ENCODE data around the gene SRRM2. TPM values are rescaled to one million over a fixed set of nuclear protein-coding genes. Genes with fewer than 3 reads are reported as not detected.
A peak's percentile ranks its signal among the peaks of the same experiment; 100 is the strongest.

The SRRM2 gene
- total RNA-seq, 2 donors from 2014 or later = 569 to 1,109 TPM

GRCh38 chr16:2776500-2777139, 24.2 kb downstream of the SRRM2 start:
- Mint-ChIP-seq H3K4me1 (ENCODE audit: low read depth in 2 of 2) (peaks cover 27 to 34% of the 10 kb centered on the region in 2 donors), H3K27ac (peak overlapping the region; percentile 93 to 94)
- ATAC-seq = peak; percentile 65 to 71

GRCh38 chr16:2777231-2777902, 24.9 kb downstream of the SRRM2 start, which contains the start of gene ELOB:
TSS of gene ELOB (minus strand) at chr16:2777280. CDS start at chr16:2777239, 41 bp downstream.
- ATAC-seq (peak; percentile 96 to 97), DNase-seq (ENCODE audit: low spot score) (peak; percentile 93)
- Mint-ChIP-seq H3K4me1 (ENCODE audit: low read depth in 2 of 2) (peaks cover 23 to 30% of the 10 kb centered on the region in 2 donors), H3K36me3 (peaks cover 6% of the 10 kb centered on the region), H3K27ac (peak within 1 kb of the TSS; percentile 93 to 94), H3K27me3 (no peaks in the 10 kb centered on the region), H3K4me3 (peak within 1 kb of the TSS; percentile 91), H3K9me3 (no peaks in the 10 kb centered on the region)

More at GRCh38 chr16:2776500-2777139, 24.2 kb downstream of the SRRM2 start:
- DNase-seq (ENCODE audit: low spot score) = no peak
- Mint-ChIP-seq H3K9me3 (no peaks in the 10 kb centered on the region), H3K4me3 (peak overlapping the region; percentile 91), H3K27me3 (no peaks in the 10 kb centered on the region), H3K36me3 (peaks cover 8% of the 10 kb centered on the region)

GRCh38 chr16:2777903-2778629, 25.6 kb downstream of the SRRM2 start:
- peak overlapping the region; percentile 93 to 94 for H3K27ac Mint-ChIP-seq

GRCh38 chr16:2778630-2778958, 26.2 kb downstream of the SRRM2 start:
- no peaks in the 10 kb centered on the region for H3K36me3 Mint-ChIP-seq
- peak overlapping the region; percentile 91 for H3K4me3 Mint-ChIP-seq
- H3K4me1 Mint-ChIP-seq (ENCODE audit: low read depth in 2 of 2) = peaks cover 17 to 23% of the 10 kb centered on the region in 2 donors
- ATAC-seq = no peak
- no peak for DNase-seq (ENCODE audit: low spot score)
- H3K9me3 Mint-ChIP-seq = no peaks in the 10 kb centered on the region
- H3K27ac Mint-ChIP-seq = peak overlapping the region; percentile 93 to 94
- no peaks in the 10 kb centered on the region for H3K27me3 Mint-ChIP-seq

More at GRCh38 chr16:2777903-2778629, 25.6 kb downstream of the SRRM2 start:
- H3K4me3 Mint-ChIP-seq = peak overlapping the region; percentile 91
- ATAC-seq (peak in 1 of 2 donors; percentile 31), DNase-seq (ENCODE audit: low spot score) (no peak)
- peaks cover 17 to 24% of the 10 kb centered on the region in 2 donors for H3K4me1 Mint-ChIP-seq (ENCODE audit: low read depth in 2 of 2)
- H3K27me3 Mint-ChIP-seq = no peaks in the 10 kb centered on the region
- no peaks in the 10 kb centered on the region for H3K36me3 Mint-ChIP-seq
- no peaks in the 10 kb centered on the region for H3K9me3 Mint-ChIP-seq

GRCh38 chr16:2779151-2779920, 26.9 kb downstream of the SRRM2 start:
- no peaks in the 10 kb centered on the region for H3K9me3 Mint-ChIP-seq
- peak overlapping the region; percentile 30 for H3K4me3 Mint-ChIP-seq
- peak overlapping the region; percentile 93 to 94 for H3K27ac Mint-ChIP-seq
- ATAC-seq = no peak
- H3K27me3 Mint-ChIP-seq = no peaks in the 10 kb centered on the region
- DNase-seq (ENCODE audit: low spot score) = no peak
- H3K36me3 Mint-ChIP-seq = no peaks in the 10 kb centered on the region
- H3K4me1 Mint-ChIP-seq (ENCODE audit: low read depth in 2 of 2) = peaks cover 17 to 23% of the 10 kb centered on the region in 2 donors

- Mint-ChIP-seq H3K27me3 (no peaks in the 10 kb centered on the region), H3K4me1 (ENCODE audit: low read depth in 2 of 2) (peaks cover 17 to 26% of the 10 kb centered on the region in 2 donors), H3K4me3 (peak overlapping the region; percentile 30), H3K27ac (peak overlapping the region; percentile 53 to 80), H3K36me3 (no peaks in the 10 kb centered on the region), H3K9me3 (no peaks in the 10 kb centered on the region)
- DNase-seq (ENCODE audit: low spot score) (no peak), ATAC-seq (no peak)
Measured at GRCh38 chr16:2779978-2780898, 27.8 kb downstream of the SRRM2 start.

GRCh38 chr16:2782583-2783351, 30.3 kb downstream of the SRRM2 start:
- Mint-ChIP-seq H3K4me1 (ENCODE audit: low read depth in 2 of 2) (peaks cover 13 to 22% of the 10 kb centered on the region in 2 donors), H3K27ac (no peak overlapping the region), H3K4me3 (no peak overlapping the region), H3K9me3 (no peaks in the 10 kb centered on the region), H3K36me3 (no peaks in the 10 kb centered on the region), H3K27me3 (peaks cover 0 to 3% of the 10 kb centered on the region in 2 donors)
- no peak for ATAC-seq
- no peak for DNase-seq (ENCODE audit: low spot score)

- peaks cover 0 to 3% of the 10 kb centered on the region in 2 donors for H3K27me3 Mint-ChIP-seq
- ATAC-seq = no peak
- H3K36me3 Mint-ChIP-seq = no peaks in the 10 kb centered on the region
- H3K4me1 Mint-ChIP-seq (ENCODE audit: low read depth in 2 of 2) = peaks cover 6 to 14% of the 10 kb centered on the region in 2 donors
- no peaks in the 10 kb centered on the region for H3K9me3 Mint-ChIP-seq
- no peak overlapping the region for H3K4me3 Mint-ChIP-seq
- H3K27ac Mint-ChIP-seq = no peak overlapping the region
- no peak for DNase-seq (ENCODE audit: low spot score)
Measured at GRCh38 chr16:2783581-2784357, 31.3 kb downstream of the SRRM2 start.

- Mint-ChIP-seq H3K4me1 (ENCODE audit: low read depth in 2 of 2) (peaks cover 5 to 14% of the 10 kb centered on the region in 2 donors), H3K27me3 (peaks cover 0 to 3% of the 10 kb centered on the region in 2 donors), H3K27ac (no peak overlapping the region), H3K9me3 (no peaks in the 10 kb centered on the region), H3K36me3 (no peaks in the 10 kb centered on the region), H3K4me3 (peak overlapping the region; percentile 80)
- ATAC-seq (peak in 1 of 2 donors; percentile 3), DNase-seq (ENCODE audit: low spot score) (no peak)
Measured at GRCh38 chr16:2784358-2785100, 32.1 kb downstream of the SRRM2 start.

- no peak overlapping the region for H3K27ac Mint-ChIP-seq
Measured at GRCh38 chr16:2785101-2785991, 32.9 kb downstream of the SRRM2 start.

More at GRCh38 chr16:2785101-2785991, 32.9 kb downstream of the SRRM2 start:
- peaks cover 5 to 13% of the 10 kb centered on the region in 2 donors for H3K4me1 Mint-ChIP-seq (ENCODE audit: low read depth in 2 of 2)
- H3K27me3 Mint-ChIP-seq = peaks cover 0 to 3% of the 10 kb centered on the region in 2 donors
- no peaks in the 10 kb centered on the region for H3K36me3 Mint-ChIP-seq
- H3K9me3 Mint-ChIP-seq = no peaks in the 10 kb centered on the region
- H3K4me3 Mint-ChIP-seq = peak overlapping the region; percentile 80
- no peak for DNase-seq (ENCODE audit: low spot score)
- ATAC-seq = peak; percentile 59 to 73
